Mesodermal cell (in vitro differentiated cells): Measurements from ENCODE around the gene MAGI2.

Source experiments
- H3K27ac ChIP-seq: 2 replicates; pipeline ENCODE4 v1.7.0; 2013; ENCODE audit warnings: mild to moderate bottlenecking, low read depth, low read length, moderate library complexity; ENCODE audit not compliant: severe bottlenecking
- H3K36me3 ChIP-seq: 2 replicates; pipeline ENCODE4 v1.7.1; 2013; ENCODE audit warnings: mild to moderate bottlenecking, low read length, moderate library complexity; ENCODE audit not compliant: control insufficient read depth, insufficient read depth
- H3K4me1 ChIP-seq: one replicate; pipeline ENCODE4 v1.7.1; 2013; ENCODE audit warnings: mild to moderate bottlenecking, low read length; ENCODE audit not compliant: insufficient read depth, control insufficient read depth, poor library complexity, severe bottlenecking
- H3K4me3 ChIP-seq: 2 replicates; pipeline ENCODE4 v1.7.0; 2013; ENCODE audit warnings: low read length, control low read depth, mild to moderate bottlenecking; ENCODE audit not compliant: insufficient read depth, poor library complexity, severe bottlenecking; ENCODE audit errors: extremely low read depth
- H3K9me3 ChIP-seq: 2 replicates; pipeline ENCODE4 v1.7.1; 2013; ENCODE audit warnings: mild to moderate bottlenecking, low read length, moderate library complexity; ENCODE audit not compliant: control insufficient read depth
- WGBS, 2 experiments: methylation state at CpG; one replicate each; pipeline ENCODE4 v1.1.5; 2013; ENCODE audit warnings: missing lambda C conversion rate in 2 of 2; ENCODE audit not compliant: insufficient coverage in 2 of 2; 5-methylcytosine and 5-hydroxymethylcytosine counted together

Gene MAGI2

DNA sequence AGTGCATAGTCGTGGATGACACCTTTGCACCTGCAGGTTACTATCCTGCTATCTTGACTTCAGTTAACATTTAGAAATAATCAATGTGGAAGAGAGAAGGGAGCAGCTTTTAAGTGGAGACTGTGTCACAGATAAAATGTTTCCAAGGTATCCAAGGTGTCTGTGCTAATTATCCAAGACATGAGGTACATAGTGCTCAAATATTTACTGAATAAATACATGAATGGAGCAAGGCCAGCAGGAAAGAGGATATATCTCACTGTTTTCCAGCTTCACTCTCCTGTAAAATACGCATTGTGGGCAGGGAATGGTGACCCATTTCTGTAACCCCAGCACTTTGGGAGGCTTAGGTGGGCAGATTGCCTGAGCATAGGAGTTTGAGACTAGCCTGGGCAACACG is 1102.5 kb downstream of the MAGI2 start:
- Histone ChIP-seq H3K4me3 (no peak overlapping the region), H3K27ac (no peak overlapping the region), H3K36me3 (no peaks in the 10 kb centered on the region), H3K4me1 (no peaks in the 10 kb centered on the region), H3K9me3 (no peaks in the 10 kb centered on the region)
- 50% methylated on average over 2 of the region's 3 CpGs for whole genome bisulfite sequencing, 2 experiments

DNA sequence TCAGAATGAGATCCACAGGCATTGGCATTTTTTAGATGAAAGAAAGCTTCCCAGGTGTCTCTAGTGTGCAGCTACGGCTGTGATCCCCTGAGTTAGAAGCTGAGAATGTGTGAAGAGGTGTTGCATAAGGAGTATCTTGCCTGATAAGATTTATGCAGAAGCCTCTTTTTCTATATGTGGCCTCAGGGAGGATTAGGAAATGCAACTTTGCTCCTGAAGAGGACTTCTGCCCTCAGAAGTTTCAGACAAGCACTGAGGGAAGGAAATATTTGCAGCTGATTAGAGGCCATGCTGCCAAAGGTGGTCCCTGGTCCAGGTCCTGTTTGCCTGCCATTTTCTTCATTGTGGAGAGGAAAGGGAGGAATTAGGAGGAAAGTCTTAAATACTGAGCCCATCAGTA is 1103.1 kb downstream of the MAGI2 start:
- H3K4me3 ChIP-seq = no peak overlapping the region
- 50 to 57% methylated on average over 1 of the region's 1 CpG for WGBS, 2 experiments

DNA sequence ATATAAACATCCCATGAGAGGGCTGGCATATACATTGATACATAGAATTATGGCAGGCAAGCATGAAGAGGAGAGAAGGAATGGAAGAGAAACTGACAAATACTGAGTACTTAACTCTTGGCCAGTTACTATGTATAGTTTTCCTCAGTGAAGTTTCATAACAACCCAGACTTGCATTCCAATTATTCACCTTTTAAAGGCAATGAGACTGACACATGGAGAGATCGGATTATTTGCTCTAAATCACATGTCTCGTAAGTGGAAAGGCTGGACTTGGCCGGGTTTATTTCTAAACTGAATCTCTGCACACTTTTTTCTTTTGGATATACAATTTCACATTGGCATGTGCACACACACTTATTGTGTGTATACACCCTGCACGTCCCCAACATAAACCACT is 1106.6 kb downstream of the MAGI2 start:
- WGBS, 2 experiments = 88 to 92% methylated on average over 3 to 4 of the region's 4 CpGs
- Histone ChIP-seq H3K9me3 (no peaks in the 10 kb centered on the region), H3K4me3 (no peak overlapping the region), H3K27ac (no peak overlapping the region), H3K36me3 (no peaks in the 10 kb centered on the region), H3K4me1 (no peaks in the 10 kb centered on the region)

More for the DNA sequence above, 1103.1 kb downstream of the MAGI2 start:
- Histone ChIP-seq H3K4me1 (no peaks in the 10 kb centered on the region), H3K9me3 (no peaks in the 10 kb centered on the region), H3K27ac (no peak overlapping the region), H3K36me3 (no peaks in the 10 kb centered on the region)

DNA sequence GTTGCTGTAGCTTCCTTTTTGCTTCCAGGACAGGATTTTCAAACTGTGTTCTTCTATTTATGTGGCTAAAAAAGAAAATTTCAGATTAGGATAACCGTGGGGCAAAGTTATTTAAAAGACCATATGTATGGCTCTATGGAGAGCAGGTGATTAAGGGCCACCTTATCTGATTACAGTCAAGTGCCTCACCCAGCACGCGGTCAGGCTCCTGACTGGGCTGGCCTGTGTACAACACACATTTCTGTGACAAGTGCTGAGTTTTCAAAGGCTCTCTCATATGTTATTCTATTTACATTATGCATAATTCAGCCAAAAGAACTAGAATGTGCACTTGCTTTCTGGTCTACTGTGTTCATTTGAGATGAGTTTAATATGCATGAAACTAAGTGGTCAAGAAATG is 1107.5 kb downstream of the MAGI2 start:
- Histone ChIP-seq H3K9me3 (no peaks in the 10 kb centered on the region), H3K27ac (no peak overlapping the region), H3K36me3 (no peaks in the 10 kb centered on the region), H3K4me1 (no peaks in the 10 kb centered on the region), H3K4me3 (no peak overlapping the region)
- WGBS, 2 experiments = 88% methylated on average over 1 of the region's 3 CpGs; no CpG with 5 or more reads in 1 of the 2 experiments

DNA sequence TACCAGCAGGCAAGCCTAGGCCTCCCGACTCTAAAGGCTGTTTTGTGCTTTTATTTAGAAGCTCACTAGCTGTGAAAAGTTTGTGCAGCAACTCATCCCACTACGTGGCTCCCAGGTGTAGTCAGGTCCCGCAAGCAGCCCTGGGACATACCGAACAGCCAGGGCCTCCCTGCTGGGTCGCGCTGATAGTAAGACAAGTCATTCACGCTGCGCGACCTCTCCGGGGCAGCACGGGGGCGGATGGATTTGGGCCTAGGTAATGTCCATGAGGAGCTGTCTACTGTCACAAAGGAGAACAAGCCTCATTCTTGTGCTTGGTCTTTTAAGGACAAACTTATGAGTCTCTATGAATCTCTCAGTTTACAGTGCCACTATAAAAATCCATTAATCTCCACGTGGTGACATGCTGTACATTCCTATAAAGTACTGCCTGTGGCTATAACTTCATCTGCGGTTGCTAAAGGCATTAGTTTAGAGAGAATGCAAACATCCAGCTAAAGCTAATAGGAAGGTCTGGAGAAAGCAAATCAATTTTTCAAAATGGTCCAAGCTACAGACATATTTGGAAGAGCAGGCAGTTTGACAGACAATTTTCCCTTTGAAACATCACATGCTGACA is 1108.1 kb downstream of the MAGI2 start:
- Histone ChIP-seq H3K36me3 (no peaks in the 10 kb centered on the region), H3K4me3 (no peak overlapping the region), H3K4me1 (no peaks in the 10 kb centered on the region), H3K9me3 (no peaks in the 10 kb centered on the region), H3K27ac (no peak overlapping the region)
- WGBS, 2 experiments = 89 to 93% methylated on average over 13 to 14 of the region's 14 CpGs

- Histone ChIP-seq H3K4me1 (no peaks in the 10 kb centered on the region), H3K27ac (no peak overlapping the region), H3K4me3 (no peak overlapping the region), H3K9me3 (no peaks in the 10 kb centered on the region), H3K36me3 (no peaks in the 10 kb centered on the region)
- WGBS, 2 experiments = no CpG with 5 or more reads among the region's 3 CpGs
These were observed 1119.0 kb downstream of the MAGI2 start for GRCh38 chr7:78334426-78334825.

DNA sequence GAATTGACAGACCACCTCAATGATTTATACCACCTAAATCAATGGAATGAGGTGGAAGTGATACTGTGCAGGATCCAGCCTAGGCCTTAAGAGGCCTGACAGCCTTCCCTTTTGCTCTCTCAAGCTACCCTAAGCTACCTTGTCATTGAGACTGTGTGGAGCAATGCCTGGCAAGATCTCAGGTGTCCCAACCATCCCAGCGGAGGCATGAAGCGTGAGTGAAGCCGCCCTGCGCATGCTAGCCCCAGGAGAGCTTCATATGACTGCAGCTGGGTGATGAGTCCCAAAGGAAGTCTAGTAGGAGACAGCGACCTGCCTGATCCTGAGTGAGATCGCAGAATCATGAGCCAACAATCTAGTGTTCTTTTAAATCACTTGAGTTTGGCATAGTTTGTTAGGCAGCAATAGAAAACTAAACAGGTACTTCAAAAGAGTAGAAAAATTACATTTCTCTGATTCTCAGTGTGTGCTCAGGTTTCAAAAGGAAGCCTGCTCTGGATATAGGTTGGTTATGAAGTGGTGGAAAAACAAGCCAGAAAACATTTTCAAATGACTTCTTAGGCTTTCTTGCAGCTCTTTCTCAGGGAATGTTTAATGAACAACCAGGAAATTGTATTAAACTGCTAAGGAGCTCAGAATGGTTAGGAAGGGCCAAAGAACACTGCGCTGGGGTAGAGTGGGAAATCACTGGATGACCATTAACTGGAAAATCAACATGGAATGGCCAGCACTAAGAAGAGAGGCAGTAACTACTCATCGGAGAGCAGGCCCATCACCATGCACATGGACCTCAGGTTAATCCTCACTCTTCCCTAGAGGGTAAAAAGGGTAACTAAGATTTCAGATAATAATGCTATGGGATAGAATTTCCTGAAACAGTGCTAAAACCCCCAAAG is 1119.7 kb downstream of the MAGI2 start:
- Histone ChIP-seq H3K4me1 (no peaks in the 10 kb centered on the region), H3K4me3 (no peak overlapping the region), H3K9me3 (no peaks in the 10 kb centered on the region), H3K36me3 (no peaks in the 10 kb centered on the region), H3K27ac (no peak overlapping the region)
- WGBS, 2 experiments = 93 to 95% methylated on average over 6 to 8 of the region's 8 CpGs

DNA sequence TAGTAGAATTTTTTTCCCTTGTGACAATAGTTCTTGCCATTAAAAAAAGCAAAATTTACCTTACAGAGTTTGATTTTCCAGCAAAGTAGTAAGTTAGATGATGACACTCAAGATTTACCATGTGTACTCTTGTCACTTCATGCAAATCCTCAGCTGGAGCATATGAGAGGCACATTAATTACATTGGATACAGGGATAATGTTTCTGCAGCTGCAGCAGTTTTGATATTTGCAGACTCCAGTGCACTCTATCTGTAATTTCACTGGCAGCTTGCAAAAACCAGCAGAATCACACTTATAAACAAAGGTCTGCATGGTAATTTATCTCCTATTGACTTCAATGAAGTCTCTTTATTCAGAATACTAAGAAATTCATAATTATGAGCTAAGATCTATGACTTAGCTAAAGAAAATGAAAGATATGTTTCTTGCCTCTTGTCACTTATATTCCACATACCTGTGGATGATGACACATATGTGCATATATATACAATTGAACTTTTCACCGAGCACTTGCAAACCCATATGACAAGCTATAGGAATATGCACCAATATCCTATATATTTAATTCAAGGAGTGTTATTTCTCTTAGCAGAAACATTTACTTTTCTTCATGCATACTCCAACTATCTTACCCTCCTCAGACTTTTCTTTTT is 1124.3 kb downstream of the MAGI2 start:
- H3K27ac ChIP-seq = no peak overlapping the region
- no peaks in the 10 kb centered on the region for H3K36me3 ChIP-seq
- no peak overlapping the region for H3K4me3 ChIP-seq
- no peaks in the 10 kb centered on the region for H3K9me3 ChIP-seq
- no peaks in the 10 kb centered on the region for H3K4me1 ChIP-seq
- no CpG with 5 or more reads among the region's 1 CpG for WGBS, 2 experiments

GRCh38 chr7:78327718-78328117 is 1125.7 kb downstream of the MAGI2 start:
- 88 to 100% methylated on average over 1 of the region's 1 CpG for WGBS, 2 experiments
- Histone ChIP-seq H3K36me3 (no peaks in the 10 kb centered on the region), H3K4me3 (no peak overlapping the region), H3K27ac (no peak overlapping the region), H3K4me1 (no peaks in the 10 kb centered on the region), H3K9me3 (no peaks in the 10 kb centered on the region)

GRCh38 chr7:78326876-78327275 is 1126.6 kb downstream of the MAGI2 start:
- no peak overlapping the region for H3K27ac ChIP-seq
- no peak overlapping the region for H3K4me3 ChIP-seq
- no peaks in the 10 kb centered on the region for H3K4me1 ChIP-seq
- WGBS, 2 experiments = 100% methylated on average over 1 of the region's 1 CpG; no CpG with 5 or more reads in 1 of the 2 experiments
- H3K36me3 ChIP-seq = no peaks in the 10 kb centered on the region
- peaks cover 3% of the 10 kb centered on the region for H3K9me3 ChIP-seq
